ENCODE measurements around the gene VTI1A. TPM values are rescaled to one million over a fixed set of nuclear protein-coding genes. Genes with fewer than 3 reads are reported as not detected.

The VTI1A gene
- total RNA-seq, 1 experiment from 2014 or later, result 22.0 TPM

- TF ChIP-seq CTCF (conservative IDR thresholded peaks at IDR 0.05), result no peak
- Histone ChIP-seq H4K91ac (ENCODE audit: insufficient read length, low read depth, low read length) (no peak overlapping the region), H3K9ac (ENCODE audit: extremely low read depth, insufficient read length, low read length) (no peak overlapping the region), H3K23ac (ENCODE audit: insufficient read length, low read depth, low read length) (no peak overlapping the region), H3K79me2 (ENCODE audit: insufficient read depth, low read length) (no peaks in the 10 kb centered on the region), H2AK5ac (ENCODE audit: insufficient read length, low read length) (no peak overlapping the region), H3K4me2 (ENCODE audit: insufficient read depth, insufficient read length, low read length) (no peak overlapping the region), H3K18ac (ENCODE audit: insufficient read length, low read depth, low read length) (no peak overlapping the region), H2AFZ (ENCODE audit: low read length) (no peak overlapping the region), H3K27me3 (ENCODE audit: insufficient read depth, low read length) (no peaks in the 10 kb centered on the region), H2BK5ac (ENCODE audit: insufficient read length, low read length) (no peak overlapping the region), H3K56ac (ENCODE audit: insufficient read length, low read depth, low read length) (no peak overlapping the region), H3K23me2 (ENCODE audit: insufficient read length, low read depth, low read length, poor library complexity, severe bottlenecking) (no peaks in the 10 kb centered on the region), H3K9me3 (ENCODE audit: control insufficient read depth, low read depth, low read length) (no peaks in the 10 kb centered on the region), H2BK15ac (ENCODE audit: low read depth, low read length) (no peak overlapping the region), H3K79me1 (ENCODE audit: insufficient read depth, low read depth, low read length, poor library complexity, severe bottlenecking) (no peaks in the 10 kb centered on the region), H3K4ac (ENCODE audit: low read depth, low read length) (no peak overlapping the region), H3K4me1 (ENCODE audit: insufficient read depth, low read length) (no peaks in the 10 kb centered on the region), H4K8ac (replicated peaks; ENCODE audit: insufficient read length, low read depth, low read length) (no peak overlapping the region), H2BK20ac (ENCODE audit: low read depth, low read length, poor library complexity, severe bottlenecking) (no peak overlapping the region), H3K27ac (ENCODE audit: insufficient read length, low read depth, low read length) (no peak overlapping the region), H4K20me1 (ENCODE audit: control insufficient read depth, insufficient read depth, insufficient read length) (no peaks in the 10 kb centered on the region), H2BK12ac (ENCODE audit: insufficient read length, low read depth, low read length) (no peak overlapping the region), H3T11ph (ENCODE audit: low read length) (no peak overlapping the region), H4K5ac (ENCODE audit: insufficient read length, low read depth, low read length) (no peak overlapping the region), H2BK120ac (ENCODE audit: low read depth, low read length, poor library complexity, severe bottlenecking) (no peak overlapping the region), H3K14ac (ENCODE audit: insufficient read depth, low read length) (no peak overlapping the region)
- peaks cover 3% of the 10 kb centered on the region for H3K27me3 Mint-ChIP-seq (ENCODE audit: low read depth)
- no peaks in the 10 kb centered on the region for H3K9me3 Mint-ChIP-seq
- H3K4me1 Mint-ChIP-seq, result peaks cover 22 to 24% of the 10 kb centered on the region in 2 experiments
- H3K4me3 Mint-ChIP-seq, result no peak overlapping the region
- no CpG with 5 or more reads among the region's 5 CpGs for WGBS (ENCODE audit: extremely low coverage, insufficient read length, low lambda C conversion rate)
- no peak for DNase-seq
- no peaks in the 10 kb centered on the region; a peak in 2 of 7 replicates for H3K36me3 Mint-ChIP-seq (ENCODE audit: insufficient read depth in 1 of 3, low read depth in 3 of 3)
- no peak overlapping the region; a peak in 1 of 7 replicates for H3K27ac Mint-ChIP-seq
These were observed 376.0 kb downstream of the VTI1A start for GRCh38 chr10:112823007-112823406.

Data from H9 (cell line).